Posterior vena cava (tissue), 2 donors: ENCODE data around the gene SMURF2. TPM values are rescaled to one million over a fixed set of nuclear protein-coding genes. Genes with fewer than 3 reads are reported as not detected.

ENCODE experiments used
- DNase-seq: peaks from one replicate; pipeline ENCODE4 v3.0.0-alpha.2; 2020; ENCODE audit warnings: low spot score
- intact Hi-C, 2 donors: fragments of 100-400 bp; cut with DNase I; formaldehyde crosslinking; loops; one replicate each; pipeline versions ENCODE4 v1.14.1 to v1.14.2; 2022 to 2023
- total RNA-seq, 2 donors: library from RNA; stranded (reverse); fragmentation: NEBNext Ultra II Directional; extraction: Animal tissue kit (Norgen Biotek cat#: 25700); gene quantifications; one replicate each; pipeline ENCODE4 v1.2.1, GENCODE V29; 2021
- donor health status: DM: yes; HTN: yes; CAD: no.
- donor health status: DM: yes; HTN: yes; CAD: no.

The SMURF2 gene
- total RNA-seq, 2 donors from 2014 or later, result 23.8 to 28.4 TPM

GRCh38 chr17:64638552-64639203 lies 23.4 kb downstream of the SMURF2 start:
- DNase-seq, result no peak
- intact Hi-C loops, result no loop called here

GRCh38 chr17:64635647-64636305 lies 26.3 kb downstream of the SMURF2 start:
- no peak for DNase-seq
- intact Hi-C loops, result no loop called here

- no peak for DNase-seq
- intact Hi-C loops, result no loop called here
Observed at GRCh38 chr17:64634218-64634617, 27.9 kb downstream of the SMURF2 start.

- intact Hi-C loops, result no loop called here
Observed at GRCh38 chr17:64632606-64633005, 29.5 kb downstream of the SMURF2 start.

GRCh38 chr17:64632194-64632593 lies 29.9 kb downstream of the SMURF2 start:
- intact Hi-C loops, result no loop called here
- no peak for DNase-seq

More at GRCh38 chr17:64632606-64633005, 29.5 kb downstream of the SMURF2 start:
- no peak for DNase-seq

GRCh38 chr17:64630309-64631223 lies 31.5 kb downstream of the SMURF2 start:
- intact Hi-C loops, result no loop called here
- DNase-seq, result no peak

GRCh38 chr17:64628641-64629040 lies 33.5 kb downstream of the SMURF2 start:
- DNase-seq, result no peak
- intact Hi-C loops, result no loop called here

GRCh38 chr17:64627797-64628196 lies 34.3 kb downstream of the SMURF2 start:
- intact Hi-C loops, result no loop called here
- DNase-seq, result no peak

- no peak for DNase-seq
- intact Hi-C loops, result no loop called here
Observed at GRCh38 chr17:64626827-64627226, 35.3 kb downstream of the SMURF2 start.

GRCh38 chr17:64625541-64625940 lies 36.6 kb downstream of the SMURF2 start:
- intact Hi-C loops, result no loop called here
- DNase-seq, result no peak

- intact Hi-C loops, result no loop called here
Observed at GRCh38 chr17:64622931-64623654, 39.0 kb downstream of the SMURF2 start.

GRCh38 chr17:64621772-64622171 lies 40.3 kb downstream of the SMURF2 start:
- intact Hi-C loops, result no loop called here
- DNase-seq, result no peak

More at GRCh38 chr17:64622931-64623654, 39.0 kb downstream of the SMURF2 start:
- no peak for DNase-seq

- no peak for DNase-seq
- intact Hi-C loops, result loop anchor here in 1 of 2 donors (5.0 kb wide), 1 partner anchor 332 kb away; no protein-coding TSS in a partner anchor
Observed at GRCh38 chr17:64618848-64619247, 43.3 kb downstream of the SMURF2 start.

GRCh38 chr17:64617125-64617780 lies 44.9 kb downstream of the SMURF2 start:
- intact Hi-C loops, result loop anchor here in 1 of 2 donors (5.0 kb wide), 1 partner anchor 330 kb away; no protein-coding TSS in a partner anchor

GRCh38 chr17:64615028-64615677 lies 47.0 kb downstream of the SMURF2 start:
- intact Hi-C loops, result loop anchor here in 1 of 2 donors (5.0 kb wide), 1 partner anchor 328 kb away; no protein-coding TSS in a partner anchor
- DNase-seq, result no peak

More at GRCh38 chr17:64617125-64617780, 44.9 kb downstream of the SMURF2 start:
- DNase-seq, result no peak

GRCh38 chr17:64614266-64615027 lies 47.7 kb downstream of the SMURF2 start:
- intact Hi-C loops, result loop anchor here in 1 of 2 donors (5.0 kb wide), 1 partner anchor 327 kb away; no protein-coding TSS in a partner anchor
- DNase-seq, result no peak

GRCh38 chr17:64611369-64611768 lies 50.7 kb downstream of the SMURF2 start:
- intact Hi-C loops, result no loop called here
- DNase-seq, result no peak
